GM19351 (cell line): ENCODE results near the gene ETF1.

ENCODE experiments used
- ATAC-seq: cut with Tn5 transposase; IDR thresholded peaks from one replicate; pipeline ENCODE4 v1.9.1; 2021; ENCODE audit warnings: mild to moderate bottlenecking, moderate library complexity; ENCODE audit not compliant: unreplicated experiment

Gene ETF1

DNA sequence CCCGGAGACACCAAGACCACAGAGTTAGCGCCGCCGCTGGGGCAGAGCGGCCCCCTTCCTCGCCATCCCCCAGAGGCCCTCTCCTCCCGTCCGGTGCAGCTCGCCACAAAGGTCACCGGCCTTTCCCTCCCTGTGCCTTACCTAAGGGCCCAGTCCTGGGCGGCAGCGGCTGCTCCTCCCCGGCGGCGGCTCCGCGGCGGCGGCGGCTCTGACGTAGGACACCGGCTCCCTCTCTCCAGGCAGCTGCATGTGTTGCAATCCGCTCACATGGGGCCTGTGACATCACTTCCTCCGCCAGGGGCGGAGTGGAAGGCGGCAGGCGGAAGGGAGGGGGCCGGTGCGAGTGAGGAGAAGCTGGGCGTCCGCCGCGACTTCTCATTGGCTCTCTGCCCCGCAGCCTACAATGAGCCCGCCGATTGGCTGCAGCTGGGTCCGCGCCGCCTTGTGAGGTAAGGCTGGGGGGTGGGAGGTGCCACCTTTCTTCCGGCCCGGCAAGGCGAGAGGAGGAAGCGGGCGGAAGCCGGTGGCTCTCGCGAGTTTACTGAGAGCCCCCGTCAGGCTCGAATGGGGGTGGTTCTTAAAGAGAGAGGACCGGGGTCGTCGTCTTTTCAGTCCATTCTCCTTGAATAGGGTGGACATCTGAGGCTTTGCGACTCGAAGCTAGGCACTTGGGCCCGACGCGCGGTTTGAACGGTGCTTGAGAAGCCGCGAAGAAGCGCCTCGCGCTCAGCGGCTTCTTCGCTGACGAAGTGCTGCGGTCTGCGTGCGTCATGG is at the start of gene ETF1:
Gene ETF1, minus strand, starts transcription at position 281 of the 774 bp plus-strand sequence. CDS start 318 bp downstream, outside the sequence.
- peak; percentile 87 for ATAC-seq

- no peak for ATAC-seq
These were observed 45.2 kb upstream of the ETF1 start for GRCh38 chr5:138588013-138588788.

GRCh38 chr5:138585157-138585556 is 42.1 kb upstream of the ETF1 start:
- no peak for ATAC-seq

GRCh38 chr5:138583984-138584637 is 41.1 kb upstream of the ETF1 start:
- ATAC-seq: no peak

DNA sequence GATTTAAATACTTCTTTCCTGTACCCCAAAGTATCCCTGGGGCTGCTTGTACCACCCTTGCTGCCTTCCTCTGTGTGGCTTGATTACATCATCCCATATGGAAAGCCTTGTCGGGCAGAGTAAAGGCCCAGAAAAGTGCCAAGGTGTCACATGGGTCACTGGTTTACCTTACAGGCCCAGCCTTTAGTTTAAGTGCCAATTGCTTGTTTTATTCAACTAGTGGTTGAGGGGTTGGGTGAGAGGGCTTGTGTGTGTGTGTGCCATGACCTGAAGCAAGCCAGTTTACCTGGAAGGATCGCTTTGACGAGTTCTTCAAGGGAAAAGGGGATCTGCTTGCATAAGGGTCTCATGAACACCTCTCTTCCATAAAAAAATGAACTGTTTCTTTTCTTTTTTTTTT is 39.9 kb upstream of the ETF1 start:
- no peak for ATAC-seq

GRCh38 chr5:138580777-138581176 is 37.7 kb upstream of the ETF1 start:
- no peak for ATAC-seq

DNA sequence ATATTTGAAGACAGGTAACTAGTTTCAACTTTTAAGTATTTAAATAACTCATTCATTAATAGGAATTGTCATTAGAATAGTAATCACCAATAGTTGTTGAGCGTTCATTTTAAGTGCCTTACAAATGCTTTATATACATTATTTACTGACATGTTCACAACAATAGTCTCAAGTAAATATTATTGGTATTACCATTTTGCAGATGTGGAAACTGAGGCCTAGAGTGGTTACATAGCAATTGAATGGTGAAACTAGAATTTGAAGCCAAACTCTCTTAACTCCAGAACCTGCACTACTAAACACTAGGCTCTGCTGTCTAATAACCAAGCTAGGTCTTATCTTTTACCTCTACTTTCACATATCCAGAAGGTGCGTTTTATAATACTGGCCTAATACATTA is 37.0 kb upstream of the ETF1 start:
- no peak for ATAC-seq

GRCh38 chr5:138579517-138579863 is 36.5 kb upstream of the ETF1 start:
- no peak for ATAC-seq

DNA sequence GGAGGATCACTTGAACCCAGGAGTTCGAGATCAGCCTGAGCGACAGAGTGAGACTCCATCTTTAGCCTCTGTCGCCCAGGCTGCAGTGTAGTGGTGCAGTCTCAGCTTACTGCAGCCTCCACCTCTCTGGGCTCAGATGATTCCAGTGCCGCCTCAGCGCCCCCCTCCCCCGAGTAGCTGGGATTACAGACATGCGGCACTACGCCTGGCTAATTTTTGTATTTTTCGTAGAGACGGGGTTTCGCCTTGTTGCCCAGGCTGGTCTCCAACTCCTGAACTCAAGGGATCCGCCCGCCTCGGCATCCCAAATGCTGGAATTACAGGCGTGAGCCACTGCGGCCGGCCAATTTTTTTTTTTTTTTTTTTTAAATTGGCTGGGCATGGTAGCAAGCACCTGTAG is 34.4 kb upstream of the ETF1 start:
- no peak for ATAC-seq

DNA sequence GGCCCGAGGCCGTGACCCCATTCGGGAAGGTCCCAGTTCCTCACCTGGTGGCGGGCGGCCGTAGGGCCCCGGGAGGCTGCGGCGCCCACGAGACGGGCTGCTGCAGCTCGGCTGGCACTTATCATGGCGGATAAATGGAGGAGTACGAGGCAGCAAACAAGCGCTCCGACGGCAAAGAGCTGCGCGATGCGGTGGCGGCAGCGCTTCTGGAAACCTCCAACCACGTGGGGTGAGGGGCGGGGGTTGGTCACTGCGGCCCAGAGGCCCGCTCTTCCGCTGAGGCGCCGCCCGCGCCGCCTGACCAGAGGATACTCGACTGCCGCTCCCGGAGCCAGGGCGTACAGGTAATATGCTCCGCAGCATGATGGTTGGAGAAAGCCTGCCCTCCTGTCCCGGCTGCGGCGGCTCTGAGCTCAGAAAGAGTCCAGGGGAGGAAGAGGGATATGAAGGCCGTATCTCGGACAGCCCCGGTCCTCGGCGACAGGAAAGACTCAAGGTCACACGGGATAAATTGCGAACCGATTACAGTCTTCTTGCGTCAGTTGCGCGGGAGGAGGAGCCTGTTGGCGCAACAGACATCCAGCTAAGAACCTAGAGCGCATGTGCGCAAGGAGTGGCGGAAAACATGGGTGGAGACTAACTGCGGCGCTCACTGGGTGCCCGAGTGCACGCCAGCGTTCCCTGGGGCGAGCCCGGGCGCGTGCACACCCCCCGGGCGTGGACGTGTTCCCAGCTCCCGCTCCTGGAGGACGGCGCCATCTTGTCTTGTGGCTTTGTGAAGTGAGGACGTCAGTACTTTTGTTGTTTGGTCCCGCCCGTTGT is 32.4 kb upstream of the ETF1 start, which contains the start of gene HSPA9:
Gene HSPA9, minus strand, starts transcription at position 208 of the 822 bp plus-strand sequence. Its CDS starts 83 bp downstream, at position 125.
- peak; percentile 84 for ATAC-seq

DNA sequence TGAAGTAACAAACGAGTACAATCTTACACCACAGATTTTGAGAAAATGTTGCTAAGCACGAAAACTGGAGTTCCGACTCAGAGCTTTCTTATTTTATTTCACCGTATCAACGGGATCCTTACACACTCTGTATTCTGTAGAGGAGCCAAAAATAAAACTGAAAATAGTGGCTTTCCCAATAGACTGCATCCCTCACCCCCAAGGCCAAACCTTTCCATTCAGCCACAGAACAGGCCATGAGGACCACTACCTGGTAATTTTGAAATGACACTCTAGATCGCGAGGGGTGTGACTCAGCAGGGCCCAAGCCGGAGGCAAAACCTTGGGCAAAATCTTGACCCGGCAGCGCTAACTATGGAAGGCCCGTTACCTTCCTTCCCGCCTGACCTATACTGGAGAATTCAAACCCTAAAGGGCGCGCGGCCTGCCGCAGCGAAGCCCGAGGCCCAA is 31.7 kb upstream of the ETF1 start:
- ATAC-seq: no peak

DNA sequence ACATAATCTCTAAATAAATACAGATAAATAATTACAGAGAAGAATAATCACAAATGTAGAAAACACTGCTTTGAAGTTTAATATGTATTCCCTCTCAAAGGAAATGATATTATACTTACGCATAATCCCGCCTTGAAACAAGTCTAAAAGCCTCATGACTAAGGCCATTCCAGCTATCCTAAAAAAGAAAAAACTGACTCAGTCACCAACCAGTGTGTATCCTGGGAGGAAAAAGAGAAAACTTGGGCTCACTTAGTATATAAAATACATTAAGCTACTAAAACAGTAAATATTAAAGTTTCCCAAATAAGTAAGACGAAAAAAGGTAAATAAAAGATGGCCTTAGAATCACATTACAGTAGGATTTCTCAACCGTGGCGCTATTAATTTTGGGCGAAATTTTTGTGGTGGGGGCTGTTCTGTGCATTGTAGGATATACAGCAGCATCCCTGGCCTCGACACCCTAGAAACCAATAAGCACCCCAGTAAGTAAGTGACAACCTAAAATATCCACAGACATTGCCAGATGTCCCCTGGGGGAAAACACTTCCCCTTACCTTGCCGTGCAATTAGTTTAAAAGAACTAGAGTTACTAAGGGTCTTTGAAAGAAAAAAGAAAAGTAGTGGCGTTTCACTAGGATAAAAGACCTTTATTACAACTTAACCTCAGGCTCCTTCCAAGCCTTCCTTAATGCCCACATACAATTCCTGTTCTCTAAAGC is 31.1 kb upstream of the ETF1 start:
- no peak for ATAC-seq

GRCh38 chr5:138573223-138573622 is 30.2 kb upstream of the ETF1 start:
- ATAC-seq: no peak

DNA sequence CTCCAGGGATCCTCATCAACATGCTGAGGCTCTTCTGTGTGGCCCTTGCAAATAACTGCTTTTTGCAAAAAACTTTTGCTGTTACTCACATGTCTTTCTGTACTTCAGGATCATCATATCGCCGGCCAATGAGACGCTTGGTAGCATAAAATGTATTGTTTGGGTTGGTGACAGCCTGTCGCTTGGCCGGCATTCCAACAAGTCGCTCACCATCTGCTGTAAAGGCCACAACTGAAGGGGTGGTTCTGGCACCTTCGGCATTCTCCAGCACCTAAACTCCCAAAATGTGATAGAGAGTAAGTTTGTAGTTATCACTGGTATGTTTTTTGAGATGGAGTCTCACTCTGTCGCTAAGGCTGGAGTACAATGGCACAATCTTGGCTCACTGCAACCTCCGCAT is 27.8 kb upstream of the ETF1 start:
- no peak for ATAC-seq

DNA sequence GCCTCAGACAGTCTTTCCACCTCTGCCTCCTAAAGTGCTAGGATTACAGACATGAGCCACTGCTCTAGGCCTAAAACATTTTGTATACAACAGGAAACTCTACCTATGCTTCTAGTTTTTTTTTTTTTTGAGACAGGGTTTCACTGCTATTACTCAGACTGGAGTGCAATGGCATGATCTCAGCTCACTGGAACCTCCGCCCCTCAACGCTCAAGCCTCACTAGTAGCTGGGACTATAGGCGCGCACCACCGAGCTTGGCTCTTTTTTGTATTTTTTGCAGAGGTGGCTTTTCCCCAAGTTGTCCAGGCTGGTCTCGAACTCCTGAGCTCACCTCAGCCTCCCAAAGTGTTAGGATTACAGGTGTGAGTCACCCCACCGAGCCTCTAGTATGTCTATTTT is 26.7 kb upstream of the ETF1 start:
- ATAC-seq: no peak

DNA sequence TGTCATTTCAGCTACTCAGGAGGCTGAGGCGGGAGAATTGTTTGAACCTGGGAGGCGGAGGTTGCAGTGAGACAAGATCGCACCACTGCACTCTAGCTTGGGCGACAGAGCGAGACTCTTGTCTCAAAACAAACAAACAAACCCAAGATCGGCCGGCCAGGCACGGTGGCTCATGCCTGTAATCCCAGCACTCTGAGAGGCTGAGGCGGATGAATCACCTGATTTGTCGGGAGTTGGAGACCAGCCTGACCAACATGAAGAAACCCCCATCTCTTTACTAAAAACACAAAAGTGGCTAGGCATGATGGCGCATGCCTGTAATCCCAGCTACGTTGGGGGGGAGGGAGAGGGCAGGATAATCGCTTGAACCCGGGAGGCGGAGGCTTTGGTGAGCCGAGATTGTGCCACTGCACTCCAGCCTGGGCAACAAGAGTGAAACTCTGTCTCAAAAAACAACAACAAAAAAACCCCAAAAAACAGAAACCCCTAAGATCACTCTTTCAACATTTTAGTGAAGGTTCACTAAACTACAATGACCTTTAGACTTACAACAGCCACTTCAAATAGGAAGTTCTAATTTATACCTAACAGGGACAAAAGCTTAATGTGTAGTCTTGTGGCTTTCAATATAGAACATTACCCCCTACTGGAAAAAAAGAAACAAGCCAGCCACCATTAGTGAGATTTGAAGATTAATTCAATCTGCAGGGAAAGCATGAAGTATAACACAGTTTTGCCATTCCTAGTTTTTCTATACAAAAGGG is 25.2 kb upstream of the ETF1 start:
- no peak for ATAC-seq

DNA sequence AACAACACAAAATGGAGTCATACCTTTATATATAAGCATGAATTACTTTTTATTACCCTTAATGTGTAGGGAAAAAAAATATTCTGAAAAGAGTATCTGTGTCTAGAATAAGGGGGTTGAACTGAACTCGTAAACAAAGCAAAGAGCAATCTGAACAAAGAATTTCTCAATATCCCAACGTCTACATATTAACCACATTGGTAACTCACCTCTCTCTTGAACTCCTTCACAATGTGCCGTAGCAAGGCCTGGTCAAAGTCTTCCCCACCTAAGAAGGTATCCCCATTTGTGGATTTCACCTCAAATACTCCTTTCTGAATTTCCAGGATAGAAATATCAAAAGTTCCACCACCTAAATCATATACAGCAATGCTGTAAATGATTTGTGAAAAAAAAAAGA is 23.8 kb upstream of the ETF1 start:
- no peak for ATAC-seq

GRCh38 chr5:138565100-138565821 is 22.2 kb upstream of the ETF1 start:
- ATAC-seq: peak; percentile 47

- no peak for ATAC-seq
These were observed 21.2 kb upstream of the ETF1 start for GRCh38 chr5:138564242-138564641.
